GM12878 (cell line): ENCODE measurements around the gene PTPRN2. TPM values are rescaled to one million over a fixed set of nuclear protein-coding genes. Genes with fewer than 3 reads are reported as not detected.

Experiments
- ATAC-seq: fragments of 200-7000 bp; cut with Tn5 transposase; 3 replicates; pipeline ENCODE4 v1.9.1; 2020; ENCODE audit warnings: mild to moderate bottlenecking, moderate library complexity
- BruUV-seq: library from RNA; stranded (reverse); fragments of 400-500 nt; replicated peaks from 2 replicates; lab custom pipeline; 2021; lab: Mats Ljungman, UMichigan
- CTCF ChIA-PET: fragments of 300-600 bp; sonication (Branson Sonifier 250); formaldehyde crosslinking; extraction: SDS; loops from one replicate; lab custom pipeline; 2021; ENCODE audit warnings: inconsistent platforms; lab: Yijun Ruan, JAX
- POLR2A ChIA-PET: fragments of 350-600 bp; formaldehyde crosslinking; extraction: SDS; loops from one replicate; lab custom pipeline; 2021; ENCODE audit warnings: inconsistent platforms; lab: Charles Lee
- RAD21 ChIA-PET: fragments of 300-600 bp; sonication (Branson Sonifier 250); formaldehyde crosslinking; loops from one replicate; lab custom pipeline; 2023; ENCODE audit warnings: antibody characterized with exemption; ENCODE audit not compliant: unreplicated experiment; lab: Charles Lee
- SMC1A ChIA-PET: fragments of 300-600 bp; sonication (Branson Sonifier 250); formaldehyde crosslinking; loops from one replicate; lab custom pipeline; 2023; ENCODE audit not compliant: unreplicated experiment, uncharacterized antibody; lab: Charles Lee
- DNase-seq: peaks from one replicate; pipeline ENCODE4 v3.0.0-alpha.2; 2011; ENCODE audit warnings: low read depth, low spot score
- FAIRE-seq: peaks from 3 replicates; lab custom pipeline; 2011; peaks lifted over from hg19 to GRCh38; lab: Jason Lieb, UNC
- H2AFZ ChIP-seq: 2 replicates; pipeline ENCODE4 v1.6.0; 2011; ENCODE audit warnings: low read depth, low read length, control low read depth; ENCODE audit not compliant: control insufficient read depth
- H3K27ac ChIP-seq: 2 replicates; pipeline ENCODE4 v1.5.1; 2011; ENCODE audit warnings: control low read depth; ENCODE audit not compliant: control insufficient read depth, insufficient read depth
- H3K27me3 ChIP-seq, 2 experiments: replicated peaks in 1 of 2; 2 replicates each; pipeline versions ENCODE4 v1.6.0 to v1.6.1; 2011; ENCODE audit warnings: low read length in 1 of 2; ENCODE audit not compliant: control insufficient read depth in 2 of 2, insufficient read depth in 2 of 2
- H3K36me3 ChIP-seq, 2 experiments: 2 replicates each; pipeline ENCODE4 v1.5.1; 2011; ENCODE audit warnings: low read length in 1 of 2; ENCODE audit not compliant: control insufficient read depth in 2 of 2, insufficient read depth in 2 of 2
- H3K4me1 ChIP-seq: 2 replicates; pipeline ENCODE4 v1.6.1; 2011; ENCODE audit warnings: mild to moderate bottlenecking, low read length, moderate library complexity, mixed read lengths; ENCODE audit not compliant: control insufficient read depth, insufficient read depth
- H3K4me2 ChIP-seq: 2 replicates; pipeline ENCODE4 v1.6.0; 2011; ENCODE audit warnings: control low read depth; ENCODE audit not compliant: control insufficient read depth, insufficient read depth
- H3K4me3 ChIP-seq: fragments of 200-600 bp; sonication (generic); 2 replicates; pipeline ENCODE4 v1.5.1; 2016
- H3K79me2 ChIP-seq: 2 replicates; pipeline ENCODE4 v1.6.0; 2011; ENCODE audit warnings: low read length; ENCODE audit not compliant: control insufficient read depth, insufficient read depth
- H3K9ac ChIP-seq: 2 replicates; pipeline ENCODE4 v1.8.0; 2011; ENCODE audit warnings: low read length, control low read depth, mixed read lengths; ENCODE audit not compliant: control insufficient read depth, insufficient read depth
- H3K9me3 ChIP-seq: replicated peaks from 3 replicates; pipeline ENCODE4 v1.5.1; 2011; ENCODE audit warnings: mild to moderate bottlenecking, low read length; ENCODE audit not compliant: control insufficient read depth, insufficient read depth
- H4K20me1 ChIP-seq: 2 replicates; pipeline ENCODE4 v1.6.0; 2011; ENCODE audit not compliant: control insufficient read depth, insufficient read depth
- BRCA1 ChIP-seq: IDR thresholded peaks from 2 replicates; pipeline ENCODE4 v1.6.1; 2011; ENCODE audit warnings: low read depth, low read length, improper control_type of control experiment
- FOXK2 ChIP-seq: fragments of 450-650 bp; IDR thresholded peaks from 2 replicates; pipeline ENCODE4 v1.6.1; 2017; ENCODE audit warnings: mild to moderate bottlenecking, moderate library complexity
- KDM1A ChIP-seq: fragments of 200-600 bp; sonication (generic); IDR thresholded peaks from 2 replicates; pipeline ENCODE4 v1.6.1; 2016; ENCODE audit warnings: borderline replicate concordance
- MAX ChIP-seq: IDR thresholded peaks from 2 replicates; pipeline ENCODE4 v1.6.1; 2012; ENCODE audit warnings: low read depth, low read length, improper control_type of control experiment
- STAT1 ChIP-seq: fragments of 450-650 bp; conservative IDR thresholded peaks from 2 replicates; pipeline ENCODE4 v1.6.1; 2014; ENCODE audit warnings: antibody characterized with exemption, mild to moderate bottlenecking
- WGBS: methylation state at CpG from one replicate; pipeline ENCODE4 v1.1.6; 2016; ENCODE audit warnings: low lambda C conversion rate; ENCODE audit not compliant: insufficient replicate concordance, insufficient coverage; ENCODE audit errors: missing lambda C conversion rate; 5-methylcytosine and 5-hydroxymethylcytosine counted together
- in situ Hi-C: fragments of 300-500 bp; cut with MboI; formaldehyde crosslinking; loops from 9 replicates; pipeline ENCODE4 v1.14.3; 2018; ENCODE audit warnings: mixed read lengths
- intact Hi-C: fragments of 100-400 bp; cut with micrococcal nuclease; formaldehyde crosslinking; loops from one replicate; pipeline ENCODE4 v1.14.2; 2022; ENCODE audit not compliant: unreplicated experiment
- polyA plus RNA-seq, 11 experiments: library from polyadenylated mRNA; depleted of rRNA in 4 of 11; unstranded in 6 of 11; stranded (reverse) in 5 of 11; fragments of >200 nt; fragmentation: Nextera tagmentation in 4 of 11; fragmentation: Illumina TruSeq in 1 of 11; extraction: Ambion mirVana in 4 of 11; extraction: Trizol in 1 of 11; gene quantifications; 1 replicate in 1 of 11; 2 replicates in 10 of 11; pipeline versions ENCODE4 v1.2.1 to v1.2.3, GENCODE V29; 2011 to 2016; ENCODE audit warnings: inconsistent platforms in 2 of 11, missing spikeins in 2 of 11, low read depth in 1 of 11
- total RNA-seq, 4 experiments: library from RNA; depleted of rRNA in 3 of 4; stranded (reverse); fragments of >200 nt in 3 of 4; fragmentation: Illumina TruSeq in 1 of 4; extraction: Trizol in 1 of 4; gene quantifications; 2 replicates each; pipeline versions ENCODE4 v1.2.1 to v1.2.3, GENCODE V29; 2013 to 2021

PTPRN2 gene
- total and polyA plus RNA-seq, 10 of the 15 experiments (the other 5 are each of a cell fraction or from before 2014, with no cell fraction given): 5.4 TPM; not detected in 9

DNA sequence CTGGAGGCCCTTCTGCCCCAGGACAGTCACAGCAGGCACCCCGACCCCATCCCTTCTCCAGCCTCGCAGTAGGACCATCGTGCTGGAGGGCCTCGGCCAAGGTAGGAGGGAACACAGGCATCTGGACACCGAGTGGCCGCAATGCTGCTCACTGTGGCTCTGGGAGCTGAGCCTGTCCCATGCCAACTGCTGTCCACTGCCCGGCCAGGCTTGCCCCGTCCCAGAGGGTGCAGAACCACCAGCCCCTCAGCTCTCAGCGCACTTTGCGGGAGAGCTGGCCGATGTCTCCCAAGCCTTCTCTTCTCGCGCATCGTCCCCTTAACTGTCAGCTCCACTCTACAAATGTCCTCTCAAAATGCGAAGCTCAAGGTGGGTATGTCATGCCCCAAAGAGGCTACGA lies 197.2 kb downstream of the PTPRN2 start (continued):
- TF ChIP-seq KDM1A: no peak

DNA sequence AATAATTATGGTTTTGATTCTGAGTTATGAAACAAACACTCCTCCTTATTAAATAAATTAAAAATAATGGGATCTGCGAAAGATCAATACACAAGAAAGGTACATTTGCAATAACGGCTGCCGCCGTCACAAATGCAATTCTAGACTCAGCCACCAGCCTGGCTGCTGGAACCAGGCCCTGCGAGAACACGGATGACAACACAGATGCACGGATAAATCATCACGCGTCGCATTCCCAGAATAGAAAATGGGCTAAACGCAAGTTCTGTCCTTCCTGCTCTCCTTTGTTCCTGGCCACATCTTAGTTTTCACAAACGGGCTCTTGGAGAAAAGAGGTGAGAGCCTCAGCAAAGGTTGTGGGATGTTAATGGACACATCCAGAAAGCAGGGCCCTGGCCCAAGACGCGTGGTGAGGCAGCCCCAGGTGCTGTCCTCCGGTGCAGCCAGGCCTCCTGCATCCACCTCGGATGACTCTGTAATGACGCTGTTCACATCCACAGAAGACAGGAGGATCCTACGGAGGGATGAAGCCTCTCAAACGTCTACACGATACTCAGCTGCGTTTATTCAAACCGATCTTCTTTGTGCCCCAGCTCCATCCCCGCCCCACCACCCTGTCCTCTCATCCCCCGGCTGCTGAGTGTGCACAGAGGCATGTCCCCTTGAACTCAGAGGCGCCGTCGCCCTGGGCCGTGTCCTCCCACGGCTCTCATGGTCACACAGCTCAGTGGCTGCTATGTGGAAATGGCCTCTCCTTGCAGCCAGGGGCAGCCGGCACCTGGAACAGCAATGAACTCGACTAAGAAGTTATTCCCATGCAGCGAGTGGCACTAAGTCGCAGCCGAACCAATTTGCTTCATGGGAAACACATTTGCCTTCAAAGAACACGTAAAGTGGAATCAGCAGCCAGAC lies 197.9 kb downstream of the PTPRN2 start:
- Histone ChIP-seq H3K27ac (no peak overlapping the region), H3K4me1 (no peaks in the 10 kb centered on the region), H3K79me2 (no peaks in the 10 kb centered on the region), H2AFZ (no peak overlapping the region), H3K9ac (no peak overlapping the region), H3K36me3 (no peaks in the 10 kb centered on the region), H4K20me1 (no peaks in the 10 kb centered on the region), H3K9me3 (peaks cover 2% of the 10 kb centered on the region; the same call in 1 of the 3 replicates), H3K27me3 (no peaks in the 10 kb centered on the region), H3K4me2 (no peak overlapping the region), H3K4me3 (no peak overlapping the region)
- in situ Hi-C loops: no loop called here
- TF ChIP-seq STAT1 (no peak), BRCA1 (no peak), MAX (no peak), FOXK2 (no peak)
- WGBS: 57% methylated on average over 35 of the region's 35 CpGs
- ChIA-PET SMC1A (no interaction called here), RAD21 (no interaction called here), POLR2A (no interaction called here), CTCF (no interaction called here)
- no peak for ATAC-seq
- no peak for DNase-seq
- no TSS peak for BruUV-seq
- no peak for FAIRE-seq
- intact Hi-C loops: no loop called here
